Fibroblast of skin of left quadriceps (primary cell): Measurements from ENCODE around the gene IGF1R.

Source experiments
- DNase-seq, 2 experiments: peaks; one replicate each; pipeline ENCODE4 v3.0.0-alpha.2; 2013; ENCODE audit warnings: low read depth in 2 of 2

IGF1R gene

DNA sequence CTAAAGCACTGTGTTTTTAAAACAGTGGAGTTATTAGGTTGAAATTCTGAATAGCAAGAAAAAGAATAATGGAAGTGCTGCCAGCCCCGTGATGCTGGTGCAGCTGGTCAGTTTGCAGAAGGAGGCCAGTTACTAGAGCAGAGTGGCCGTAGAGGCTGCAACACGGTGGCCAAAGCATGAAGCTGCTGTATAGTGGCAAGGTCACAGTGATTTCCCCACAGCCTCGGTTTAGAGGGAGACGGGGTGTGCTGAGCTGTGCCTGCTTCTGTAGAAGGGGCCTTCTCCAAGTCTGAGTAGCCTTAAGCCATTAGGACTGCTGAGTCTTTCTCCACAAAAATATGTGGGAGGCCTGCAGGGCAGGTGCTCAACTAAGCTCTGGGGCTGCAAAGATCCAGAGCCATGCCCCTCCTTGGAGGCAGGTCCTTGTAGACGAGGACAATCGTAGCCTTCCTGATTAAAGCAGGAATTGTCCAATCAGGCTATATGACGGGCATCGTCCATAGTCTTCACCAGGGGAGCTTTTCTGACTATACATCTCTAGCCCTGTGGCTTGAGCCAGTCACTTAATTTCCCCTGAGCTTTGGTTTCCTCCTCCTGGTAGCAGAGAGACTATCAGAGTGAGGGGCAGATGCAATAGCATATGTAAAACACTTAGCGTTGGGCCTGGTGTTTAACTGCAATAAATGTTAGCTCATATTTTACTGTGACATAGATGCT is 207.6 kb downstream of the IGF1R start:
- DNase-seq: no peak

DNA sequence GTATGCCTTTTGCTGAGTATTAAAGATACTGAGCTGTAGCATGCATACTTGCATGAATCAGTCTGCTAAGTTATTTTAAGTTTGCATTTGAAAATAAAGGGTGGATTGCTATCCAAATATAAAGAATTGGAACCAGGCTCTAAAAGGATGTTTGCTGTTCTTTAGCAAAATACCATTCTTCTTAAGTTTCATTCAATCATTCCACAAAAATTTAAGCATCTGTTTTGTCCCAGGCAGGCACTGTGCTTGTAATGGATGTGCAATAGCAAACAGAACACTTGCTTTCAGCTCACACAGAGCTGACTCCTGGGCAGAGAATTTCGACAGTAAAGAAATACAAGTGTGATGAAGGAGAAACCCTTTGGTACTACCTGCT is 208.2 kb downstream of the IGF1R start:
- peak; percentile 90 to 91 for DNase-seq

GRCh38 chr15:98858610-98859023 is 210.3 kb downstream of the IGF1R start:
- DNase-seq: no peak

DNA sequence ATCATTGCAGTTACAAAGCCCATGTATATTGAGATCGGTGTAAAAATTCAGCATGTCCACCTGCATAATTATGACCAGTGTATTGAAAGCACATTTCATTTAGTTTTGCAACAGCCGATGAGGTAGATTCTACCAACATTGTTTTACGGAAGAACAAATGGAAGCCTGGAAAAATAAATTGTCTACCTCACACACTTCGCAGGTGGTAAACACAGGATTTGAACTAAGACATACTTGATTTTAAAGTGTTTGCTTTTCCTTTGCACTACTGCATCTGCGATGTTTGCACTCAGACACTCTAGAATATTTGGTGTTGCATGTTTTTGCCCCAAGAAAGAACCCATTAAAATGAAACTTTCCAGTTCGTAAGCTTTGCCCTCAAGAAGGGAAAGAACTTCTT is 210.8 kb downstream of the IGF1R start:
- no peak for DNase-seq

GRCh38 chr15:98860281-98861041 is 212.1 kb downstream of the IGF1R start:
- no peak for DNase-seq

DNA sequence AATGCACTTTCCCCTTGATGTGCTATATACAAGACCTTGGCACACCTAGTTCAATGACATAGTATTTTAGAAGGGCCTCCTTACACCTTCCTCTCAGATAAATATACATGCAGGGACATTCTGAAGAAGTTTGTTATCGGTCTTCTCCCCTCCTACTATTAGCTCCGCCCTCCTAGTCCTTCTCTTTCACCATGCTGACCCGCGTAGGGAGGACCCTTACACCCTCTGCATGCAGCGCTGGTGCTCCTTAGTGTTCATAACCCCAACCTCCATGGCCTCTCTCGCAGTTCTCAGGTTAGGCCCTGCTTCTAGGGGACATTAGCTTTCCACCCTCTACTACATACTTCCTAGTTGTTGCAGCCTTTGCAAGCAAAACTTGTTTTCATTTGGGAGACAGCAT is 212.8 kb downstream of the IGF1R start:
- no peak for DNase-seq

DNA sequence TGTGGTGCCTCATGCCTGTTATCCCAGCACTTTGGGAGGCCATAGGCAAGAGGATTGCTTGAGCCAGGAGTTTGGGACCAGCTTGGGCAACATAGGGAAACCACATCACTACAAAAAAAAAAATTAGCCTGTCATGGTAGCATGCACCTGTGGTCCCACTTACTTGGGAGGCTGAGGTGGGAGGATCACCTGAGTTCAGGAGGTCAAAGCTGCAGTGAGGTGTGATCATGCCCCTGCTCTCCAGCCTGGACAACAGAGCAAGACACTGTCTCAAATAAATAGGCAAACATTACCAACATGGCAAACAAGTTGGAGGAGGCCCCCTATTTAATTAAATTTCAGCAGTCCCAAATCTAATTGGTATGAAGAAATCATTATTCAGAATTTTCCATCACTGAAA is 215.6 kb downstream of the IGF1R start:
- no peak for DNase-seq

GRCh38 chr15:98865397-98866339 is 217.3 kb downstream of the IGF1R start:
- DNase-seq: no peak

GRCh38 chr15:98866511-98866910 is 218.2 kb downstream of the IGF1R start:
- no peak for DNase-seq

- no peak for DNase-seq
Observed at GRCh38 chr15:98868564-98868963, 220.2 kb downstream of the IGF1R start.

GRCh38 chr15:98870788-98871187 is 222.4 kb downstream of the IGF1R start:
- no peak for DNase-seq

DNA sequence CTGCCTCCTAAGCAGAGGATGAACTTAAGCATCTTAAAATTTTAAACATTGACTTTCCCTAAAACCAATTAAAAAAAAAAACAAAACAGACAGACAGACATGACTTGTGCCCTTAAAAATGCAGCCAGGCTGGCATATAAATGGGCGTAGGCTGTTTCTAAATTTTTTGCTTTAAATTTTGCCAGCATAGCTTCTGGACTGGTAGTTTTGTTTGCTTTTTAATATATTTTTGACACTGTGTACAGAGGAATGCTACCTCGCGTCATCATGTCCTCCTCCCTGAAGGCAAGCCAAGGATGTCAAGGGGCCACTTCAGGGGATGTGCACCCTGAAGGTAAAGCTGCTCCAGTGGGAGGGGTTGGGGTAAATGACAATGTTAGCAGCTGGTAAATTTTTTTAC is 224.4 kb downstream of the IGF1R start:
- DNase-seq: no peak

GRCh38 chr15:98873441-98874218 is 225.3 kb downstream of the IGF1R start:
- DNase-seq: no peak

GRCh38 chr15:98874370-98874769 is 226.0 kb downstream of the IGF1R start:
- no peak for DNase-seq

GRCh38 chr15:98874773-98875172 is 226.4 kb downstream of the IGF1R start:
- no peak for DNase-seq

- DNase-seq: no peak
Observed at GRCh38 chr15:98875309-98875708, 227.0 kb downstream of the IGF1R start.

DNA sequence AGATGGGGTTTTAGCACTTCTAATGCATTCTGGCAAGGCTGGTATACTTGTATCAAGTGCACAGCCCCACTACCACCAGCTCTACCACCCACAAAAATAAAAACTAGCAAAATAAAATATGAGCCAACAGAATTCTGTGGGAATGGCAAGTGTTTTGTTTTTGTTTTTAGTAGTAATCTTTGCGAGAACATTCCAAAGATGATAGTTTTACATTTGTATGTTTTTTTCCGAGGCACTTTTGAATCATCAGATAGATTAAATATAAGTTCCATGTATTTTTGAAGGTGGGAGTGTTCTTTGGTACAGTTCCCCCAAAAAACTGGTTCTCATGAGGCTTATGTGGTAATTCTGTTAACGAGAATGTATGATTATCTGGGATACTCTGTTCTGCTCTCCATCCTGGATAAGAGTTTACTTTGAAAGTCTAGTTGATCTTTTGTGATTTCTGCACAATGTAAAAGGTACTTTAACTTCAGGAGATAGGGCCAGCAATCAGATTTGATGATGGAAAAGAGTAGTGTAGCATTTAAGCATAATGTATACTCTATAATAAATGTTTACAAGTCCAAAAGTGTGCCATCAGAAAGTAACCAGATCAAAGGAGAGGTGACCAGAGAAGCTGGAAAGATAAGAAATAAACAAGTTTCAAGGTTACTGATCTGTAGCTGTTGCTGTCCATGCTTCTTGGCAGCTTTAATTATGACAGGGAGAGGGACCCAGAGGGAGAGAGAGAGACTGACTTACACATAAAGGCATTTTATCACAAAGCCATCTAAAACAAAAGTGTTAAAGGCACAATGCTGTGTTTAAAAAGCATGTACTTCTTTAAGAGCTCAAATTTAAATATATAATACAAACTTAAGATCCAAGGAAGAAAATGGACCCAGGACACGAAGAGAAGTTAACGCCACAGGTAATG is 228.4 kb downstream of the IGF1R start:
- no peak for DNase-seq

DNA sequence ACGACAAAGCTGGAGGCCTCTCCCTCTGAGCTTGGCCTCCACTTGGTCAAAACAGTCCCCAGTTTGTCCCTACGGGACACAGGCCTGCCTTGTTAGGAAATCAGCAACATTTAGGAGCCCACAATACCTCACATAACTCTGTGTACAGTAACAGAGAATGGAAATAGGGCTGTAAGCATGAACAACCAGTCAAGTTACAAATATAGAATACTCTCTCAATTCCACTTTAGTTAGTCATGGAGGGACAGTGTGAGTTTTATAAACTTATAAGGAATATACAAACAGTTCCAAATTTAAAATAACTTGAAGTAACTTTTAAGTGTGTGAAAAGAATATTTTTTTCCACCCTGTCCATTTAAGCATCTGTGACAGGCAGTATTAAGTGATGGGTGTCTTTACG is 229.8 kb downstream of the IGF1R start:
- peak in 1 of 2 experiments; percentile 63 for DNase-seq

- no peak for DNase-seq
Observed at GRCh38 chr15:98878862-98879261, 230.5 kb downstream of the IGF1R start.
